Astrocyte of the spinal cord (primary cell): ENCODE data around the gene AGT.
"Not testable (repeated sequence)": the region's sequence is repeated elsewhere in the genome, so short reads cannot be mapped to it uniquely, and the experiment has no call there.

Experiments
- DNase-seq: peaks from one replicate; pipeline ENCODE4 v3.0.0; 2011; ENCODE audit warnings: low read depth, low spot score
- H3K4me3 ChIP-seq: 2 replicates; pipeline ENCODE4 v1.5.1; 2011; ENCODE audit warnings: low read depth, mild to moderate bottlenecking, low read length, moderate library complexity
- in situ Hi-C: cut with HindIII; loops from 2 replicates; pipeline ENCODE4 v1.10.0; 2017; ENCODE audit warnings: low sequenced_read_pairs
- TF ChIP-seq, protein P1 (sequence below): IDR thresholded peaks from 2 replicates; pipeline ENCODE4 v1.5.1; 2012; ENCODE audit warnings: low read depth, mild to moderate bottlenecking, low read length, inconsistent platforms

The AGT gene

DNA sequence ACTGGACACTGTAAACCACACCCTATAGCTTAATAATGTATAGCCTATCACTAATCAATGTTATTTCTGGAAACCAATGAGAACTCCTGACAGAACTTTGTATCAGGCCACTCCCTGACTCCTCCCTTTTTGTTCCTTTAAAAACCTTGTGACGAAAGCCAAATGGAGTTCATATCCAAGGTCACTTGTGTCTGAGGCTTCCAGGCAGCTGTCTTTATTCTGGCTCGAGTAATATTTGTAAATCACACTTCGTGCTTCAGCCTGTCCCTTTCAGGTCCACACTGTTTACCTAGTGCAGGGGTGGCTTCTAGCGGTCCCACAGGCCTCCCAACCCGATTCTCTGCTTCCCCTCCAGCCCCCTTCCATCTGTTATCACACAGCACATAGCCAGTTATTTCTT is 17.1 kb upstream of the AGT start:
- no peak for DNase-seq
- no peak overlapping the region for H3K4me3 ChIP-seq
- TF ChIP-seq, protein P1, sequence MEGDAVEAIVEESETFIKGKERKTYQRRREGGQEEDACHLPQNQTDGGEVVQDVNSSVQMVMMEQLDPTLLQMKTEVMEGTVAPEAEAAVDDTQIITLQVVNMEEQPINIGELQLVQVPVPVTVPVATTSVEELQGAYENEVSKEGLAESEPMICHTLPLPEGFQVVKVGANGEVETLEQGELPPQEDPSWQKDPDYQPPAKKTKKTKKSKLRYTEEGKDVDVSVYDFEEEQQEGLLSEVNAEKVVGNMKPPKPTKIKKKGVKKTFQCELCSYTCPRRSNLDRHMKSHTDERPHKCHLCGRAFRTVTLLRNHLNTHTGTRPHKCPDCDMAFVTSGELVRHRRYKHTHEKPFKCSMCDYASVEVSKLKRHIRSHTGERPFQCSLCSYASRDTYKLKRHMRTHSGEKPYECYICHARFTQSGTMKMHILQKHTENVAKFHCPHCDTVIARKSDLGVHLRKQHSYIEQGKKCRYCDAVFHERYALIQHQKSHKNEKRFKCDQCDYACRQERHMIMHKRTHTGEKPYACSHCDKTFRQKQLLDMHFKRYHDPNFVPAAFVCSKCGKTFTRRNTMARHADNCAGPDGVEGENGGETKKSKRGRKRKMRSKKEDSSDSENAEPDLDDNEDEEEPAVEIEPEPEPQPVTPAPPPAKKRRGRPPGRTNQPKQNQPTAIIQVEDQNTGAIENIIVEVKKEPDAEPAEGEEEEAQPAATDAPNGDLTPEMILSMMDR, result no peak
- in situ Hi-C loops, result no loop called here

GRCh38 chr1:230728710-230729392 is 14.9 kb upstream of the AGT start:
- H3K4me3 ChIP-seq, result no peak overlapping the region
- in situ Hi-C loops, result no loop called here
- no peak for DNase-seq
- TF ChIP-seq, protein P1, result no peak

DNA sequence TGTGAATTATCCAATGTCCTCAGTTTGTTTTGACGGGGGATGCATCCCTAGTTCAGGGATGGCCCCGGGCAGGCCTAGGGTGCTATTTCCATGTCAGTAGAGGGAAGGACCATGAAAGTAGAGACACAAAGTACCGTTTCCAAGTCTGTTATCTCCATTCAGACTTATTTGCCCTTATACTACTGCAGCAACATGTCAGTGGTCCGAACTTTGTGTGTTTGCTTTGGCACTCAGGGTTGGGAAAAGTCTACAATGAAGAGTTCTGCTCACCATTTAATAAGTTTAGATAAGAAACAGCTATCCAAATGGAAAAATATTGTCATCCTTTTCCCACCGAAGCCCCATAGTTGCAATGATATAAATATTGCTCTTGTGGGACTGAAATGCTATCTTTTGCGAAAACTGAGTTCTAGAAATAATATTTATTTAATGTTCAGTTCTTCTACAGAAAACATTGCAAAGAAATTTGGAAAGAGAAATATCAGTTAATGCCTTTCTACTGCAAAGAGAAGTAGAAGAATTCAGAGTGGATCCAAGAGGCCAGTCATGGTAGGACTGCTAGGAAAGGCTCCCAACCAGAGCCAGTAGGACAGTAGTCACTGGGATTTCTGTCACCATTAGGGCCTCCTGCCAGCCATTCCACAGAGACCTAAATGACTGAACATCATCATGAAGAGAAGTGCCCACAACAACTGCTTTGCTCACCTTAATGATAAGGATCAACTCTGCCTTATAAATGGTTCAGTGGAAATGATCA is 11.5 kb upstream of the AGT start:
- H3K4me3 ChIP-seq, result no peak overlapping the region
- TF ChIP-seq, protein P1, result no peak
- in situ Hi-C loops, result no loop called here
- no peak for DNase-seq

GRCh38 chr1:230721849-230722522 is 8.1 kb upstream of the AGT start:
- DNase-seq, H3K4me3 ChIP-seq, in situ Hi-C loops: not testable (repeated sequence)

- in situ Hi-C loops, result no loop called here
- H3K4me3 ChIP-seq, result no peak overlapping the region
- no peak for DNase-seq
- TF ChIP-seq, protein P1, result no peak
Measured at GRCh38 chr1:230717251-230717650, 3.3 kb upstream of the AGT start.

DNA sequence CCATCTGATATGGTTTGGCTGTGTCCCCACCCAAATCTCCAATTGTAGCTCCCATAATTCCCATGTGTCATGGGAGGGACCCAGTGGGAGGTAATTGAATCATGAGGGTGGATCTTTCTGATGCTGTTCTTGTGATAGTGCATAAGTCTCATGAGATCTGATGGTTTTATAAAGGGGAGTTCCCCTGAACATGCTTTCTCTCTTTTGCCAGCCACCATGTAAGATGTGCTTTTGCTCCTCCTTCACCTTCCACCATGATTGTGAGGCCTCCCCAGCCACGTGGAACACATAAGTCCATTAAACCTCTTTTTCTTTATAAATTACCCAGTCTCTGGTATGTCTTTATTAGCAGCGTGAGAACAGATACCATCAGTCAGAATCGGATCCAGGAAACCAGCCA is 2.5 kb upstream of the AGT start:
- H3K4me3 ChIP-seq, in situ Hi-C loops: not testable (repeated sequence)

GRCh38 chr1:230715510-230715909 is 1.6 kb upstream of the AGT start:
- in situ Hi-C loops, result no loop called here
- no peak overlapping the region for H3K4me3 ChIP-seq
- DNase-seq, result no peak
- TF ChIP-seq, protein P1, result no peak

More for the DNA sequence above, 2.5 kb upstream of the AGT start:
- DNase-seq, result not testable (repeated sequence)
